ENCODE measurements around the gene FBXO27.
"Not testable (repeated sequence)": the region's sequence is repeated elsewhere in the genome, so short reads cannot be mapped to it uniquely, and the experiment has no call there.

Gene FBXO27

GRCh38 chr19:39032063-39032918 is at the start of gene FBXO27:
Gene FBXO27 (minus strand): TSS chr19:39032549. CDS start chr19:39032227, 322 bp downstream.
- no peak for DNase-seq (ENCODE audit: low read depth in 2 of 2, low spot score in 1 of 2)

- no peak for DNase-seq (ENCODE audit: low read depth in 2 of 2, low spot score in 1 of 2)
Measured at GRCh38 chr19:39080431-39080830, 48.1 kb upstream of the FBXO27 start.

GRCh38 chr19:39078436-39079200 is 46.3 kb upstream of the FBXO27 start:
- DNase-seq (ENCODE audit: low read depth in 2 of 2, low spot score in 1 of 2): no peak

GRCh38 chr19:39077323-39077722 is 45.0 kb upstream of the FBXO27 start:
- DNase-seq (ENCODE audit: low read depth in 2 of 2, low spot score in 1 of 2): no peak

- no peak for DNase-seq (ENCODE audit: low read depth in 2 of 2, low spot score in 1 of 2)
Measured at GRCh38 chr19:39074942-39075341, 42.6 kb upstream of the FBXO27 start.

- no peak for DNase-seq (ENCODE audit: low read depth in 2 of 2, low spot score in 1 of 2)
Measured at GRCh38 chr19:39074205-39074692, 41.9 kb upstream of the FBXO27 start.

- DNase-seq (ENCODE audit: low read depth in 2 of 2, low spot score in 1 of 2): no peak
Measured at GRCh38 chr19:39070888-39071287, 38.5 kb upstream of the FBXO27 start.

GRCh38 chr19:39068259-39068658 is 35.9 kb upstream of the FBXO27 start:
- not testable (repeated sequence) for DNase-seq (ENCODE audit: low read depth in 2 of 2, low spot score in 1 of 2)

GRCh38 chr19:39067104-39067503 is 34.8 kb upstream of the FBXO27 start:
- DNase-seq (ENCODE audit: low read depth in 2 of 2, low spot score in 1 of 2): no peak

GRCh38 chr19:39065928-39066327 is 33.6 kb upstream of the FBXO27 start:
- DNase-seq (ENCODE audit: low read depth in 2 of 2, low spot score in 1 of 2): no peak

- DNase-seq (ENCODE audit: low read depth in 2 of 2, low spot score in 1 of 2): no peak
Measured at GRCh38 chr19:39064405-39064804, 32.1 kb upstream of the FBXO27 start.

GRCh38 chr19:39060171-39060570 is 27.8 kb upstream of the FBXO27 start:
- no peak for DNase-seq (ENCODE audit: low read depth in 2 of 2, low spot score in 1 of 2)

- DNase-seq (ENCODE audit: low read depth in 2 of 2, low spot score in 1 of 2): no peak
Measured at GRCh38 chr19:39059302-39059701, 27.0 kb upstream of the FBXO27 start.

GRCh38 chr19:39057615-39058014 is 25.3 kb upstream of the FBXO27 start:
- no peak for DNase-seq (ENCODE audit: low read depth in 2 of 2, low spot score in 1 of 2)

GRCh38 chr19:39054091-39054470 is 21.7 kb upstream of the FBXO27 start:
- DNase-seq (ENCODE audit: low read depth in 2 of 2, low spot score in 1 of 2): no peak

GRCh38 chr19:39053276-39054090 is 21.1 kb upstream of the FBXO27 start:
- no peak for DNase-seq (ENCODE audit: low read depth in 2 of 2, low spot score in 1 of 2)

- no peak for DNase-seq (ENCODE audit: low read depth in 2 of 2, low spot score in 1 of 2)
Measured at GRCh38 chr19:39052846-39053245, 20.5 kb upstream of the FBXO27 start.

GRCh38 chr19:39052243-39052746 is 19.9 kb upstream of the FBXO27 start:
- peak; percentile 39 to 47 for DNase-seq (ENCODE audit: low read depth in 2 of 2, low spot score in 1 of 2)

- no peak for DNase-seq (ENCODE audit: low read depth in 2 of 2, low spot score in 1 of 2)
Measured at GRCh38 chr19:39047073-39047472, 14.7 kb upstream of the FBXO27 start.

- no peak for DNase-seq (ENCODE audit: low read depth in 2 of 2, low spot score in 1 of 2)
Measured at GRCh38 chr19:39046037-39046821, 13.9 kb upstream of the FBXO27 start.

Data from stimulated activated CD8-positive, alpha-beta memory T cell treated with anti-CD3 and anti-CD28 coated beads, Interleukin-4, amount 100 ng/mL, for 1 hour (primary cell).